Immature natural killer cell (primary cell): ENCODE results near the gene IPO9. TPM values are rescaled to one million over a fixed set of nuclear protein-coding genes. Genes with fewer than 3 reads are reported as not detected.

Experiments used
- DNase-seq, 3 donors: peaks; one replicate each; pipeline ENCODE4 v3.0.0; 2022; ENCODE audit warnings: mixed read lengths in 1 of 3
- H3K27ac Mint-ChIP-seq, 6 donors: one replicate each; pipeline ENCODE4 v1.8.0; 2020; ENCODE audit warnings: mixed read lengths in 6 of 6, mild to moderate bottlenecking in 5 of 6, inconsistent platforms in 4 of 6, moderate library complexity in 3 of 6
- H3K27me3 Mint-ChIP-seq, 3 donors: one replicate each; pipeline ENCODE4 v1.8.0; 2020 to 2021; ENCODE audit warnings: low read depth in 3 of 3, mild to moderate bottlenecking in 3 of 3, mixed read lengths in 3 of 3, moderate library complexity in 3 of 3, inconsistent platforms in 1 of 3
- H3K36me3 Mint-ChIP-seq, 3 donors: one replicate each; pipeline ENCODE4 v1.8.0; 2020; ENCODE audit warnings: mixed read lengths in 3 of 3, inconsistent platforms in 2 of 3, mild to moderate bottlenecking in 2 of 3
- H3K4me1 Mint-ChIP-seq, 2 donors: one replicate each; pipeline ENCODE4 v1.8.0; 2020; ENCODE audit warnings: inconsistent platforms in 2 of 2, mild to moderate bottlenecking in 2 of 2, mixed read lengths in 2 of 2, moderate library complexity in 1 of 2
- H3K4me3 Mint-ChIP-seq, 5 donors: one replicate each; pipeline ENCODE4 v1.8.0; 2020; ENCODE audit warnings: mild to moderate bottlenecking in 5 of 5, mixed read lengths in 5 of 5, inconsistent platforms in 3 of 5, moderate library complexity in 3 of 5
- H3K9me3 Mint-ChIP-seq, 6 donors: one replicate each; pipeline ENCODE4 v1.8.0; 2020; ENCODE audit warnings: mild to moderate bottlenecking in 6 of 6, mixed read lengths in 6 of 6, inconsistent platforms in 4 of 6, moderate library complexity in 3 of 6
- polyA plus RNA-seq, 3 donors: library from polyadenylated mRNA; unstranded; fragments of 300-500 nt; fragmentation: Illumina TruSeq; gene quantifications; one replicate each; pipeline ENCODE4 v1.2.3, GENCODE V29; 2021

IPO9 gene
- polyA plus RNA-seq: 10 to 100 TPM in 2 of 3 donors, 1 to 10 TPM in 1; 4.9 to 31.5 (median 16.3) TPM

GRCh38 chr1:201828820-201829774, at the start of gene IPO9:
Gene IPO9 (plus strand): TSS chr1:201829157. CDS start chr1:201829210, 53 bp downstream.
- H3K4me1 Mint-ChIP-seq: peaks cover 35 to 44% of the 10 kb centered on the region in 2 donors
- DNase-seq: peak; percentile 94
- peaks cover 4 to 6% (median 5%) of the 10 kb centered on the region in 3 donors for H3K27me3 Mint-ChIP-seq
- peak within 1 kb of the TSS; percentile 90 to 98 (median 92) for H3K4me3 Mint-ChIP-seq
- peak within 1 kb of the TSS; percentile 89 to 96 (median 96) for H3K27ac Mint-ChIP-seq
- no peaks in the 10 kb centered on the region for H3K36me3 Mint-ChIP-seq
- no peaks in the 10 kb centered on the region for H3K9me3 Mint-ChIP-seq

DNA sequence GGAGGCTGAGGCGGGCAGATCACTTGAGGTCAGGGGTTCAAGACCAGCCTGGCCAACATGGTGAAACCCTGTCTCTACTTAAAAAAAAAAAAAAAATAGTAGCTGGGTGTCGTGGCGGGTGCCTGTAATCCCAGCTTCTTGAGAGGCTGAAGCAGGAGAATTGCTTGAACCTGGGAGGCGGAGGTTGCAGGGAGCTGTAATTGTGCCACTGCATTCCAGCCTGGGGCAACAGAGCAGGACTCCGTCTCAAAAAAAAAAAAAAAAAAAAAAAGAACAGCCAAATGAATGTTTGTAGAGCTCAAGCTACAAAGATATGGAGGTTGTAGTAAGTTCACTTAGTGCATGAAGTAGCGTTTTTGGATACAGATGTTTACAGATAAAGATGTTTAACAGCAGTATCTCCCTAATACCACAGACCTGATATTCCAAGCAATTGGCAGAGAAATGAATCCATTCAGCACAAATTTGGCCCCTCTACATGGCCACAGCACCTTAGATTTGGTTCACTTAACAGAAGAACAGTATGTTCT, 49.5 kb upstream of the IPO9 start:
- H3K27ac Mint-ChIP-seq: no peak overlapping the region
- H3K27me3 Mint-ChIP-seq: peaks cover 1 to 2% (median 2%) of the 10 kb centered on the region in 3 donors
- H3K4me3 Mint-ChIP-seq: no peak overlapping the region
- DNase-seq: no peak
- H3K9me3 Mint-ChIP-seq: no peaks in the 10 kb centered on the region
- H3K36me3 Mint-ChIP-seq: no peaks in the 10 kb centered on the region
- no peaks in the 10 kb centered on the region for H3K4me1 Mint-ChIP-seq

GRCh38 chr1:201780952-201781351, 48.0 kb upstream of the IPO9 start:
- Mint-ChIP-seq H3K9me3 (no peaks in the 10 kb centered on the region), H3K27ac (no peak overlapping the region)

GRCh38 chr1:201781437-201781836, 47.5 kb upstream of the IPO9 start:
- H3K27me3 Mint-ChIP-seq: peaks cover 0 to 2% (median 1%) of the 10 kb centered on the region in 3 donors
- no peak overlapping the region for H3K27ac Mint-ChIP-seq
- H3K4me3 Mint-ChIP-seq: no peak overlapping the region
- H3K9me3 Mint-ChIP-seq: no peaks in the 10 kb centered on the region
- no peaks in the 10 kb centered on the region for H3K4me1 Mint-ChIP-seq
- no peak for DNase-seq
- no peaks in the 10 kb centered on the region for H3K36me3 Mint-ChIP-seq

More at GRCh38 chr1:201780952-201781351, 48.0 kb upstream of the IPO9 start:
- no peaks in the 10 kb centered on the region for H3K36me3 Mint-ChIP-seq
- H3K4me1 Mint-ChIP-seq: no peaks in the 10 kb centered on the region
- H3K4me3 Mint-ChIP-seq: no peak overlapping the region
- DNase-seq: no peak
- peaks cover 0 to 2% (median 1%) of the 10 kb centered on the region in 3 donors for H3K27me3 Mint-ChIP-seq

GRCh38 chr1:201782353-201782752, 46.6 kb upstream of the IPO9 start:
- H3K27me3 Mint-ChIP-seq: peaks cover 0 to 2% (median 1%) of the 10 kb centered on the region in 3 donors
- no peaks in the 10 kb centered on the region for H3K9me3 Mint-ChIP-seq
- no peak for DNase-seq
- no peak overlapping the region for H3K27ac Mint-ChIP-seq
- no peaks in the 10 kb centered on the region for H3K4me1 Mint-ChIP-seq
- no peak overlapping the region for H3K4me3 Mint-ChIP-seq
- no peaks in the 10 kb centered on the region for H3K36me3 Mint-ChIP-seq

DNA sequence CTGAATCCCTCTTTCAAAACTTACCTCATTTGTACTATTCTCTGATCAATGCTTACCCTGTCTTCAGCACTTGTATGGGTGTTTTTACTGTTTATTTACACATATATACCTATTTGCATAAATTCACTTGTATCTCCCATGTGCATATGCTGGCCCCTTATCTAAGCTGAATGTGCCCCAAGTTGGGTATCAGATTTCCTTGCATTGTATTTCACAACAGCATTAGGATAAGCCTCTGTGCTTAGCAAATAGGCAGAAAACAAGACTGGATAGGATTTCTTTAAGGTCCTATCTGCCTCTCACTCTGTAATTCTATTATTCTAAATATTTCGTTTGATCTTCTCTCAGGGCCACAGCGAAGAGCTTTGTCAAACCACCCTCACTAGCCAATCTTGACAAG, 45.9 kb upstream of the IPO9 start:
- DNase-seq: no peak
- H3K4me1 Mint-ChIP-seq: no peaks in the 10 kb centered on the region
- no peak overlapping the region for H3K4me3 Mint-ChIP-seq
- H3K27me3 Mint-ChIP-seq: peaks cover 0 to 2% (median 1%) of the 10 kb centered on the region in 3 donors
- H3K27ac Mint-ChIP-seq: no peak overlapping the region
- H3K9me3 Mint-ChIP-seq: no peaks in the 10 kb centered on the region
- no peaks in the 10 kb centered on the region for H3K36me3 Mint-ChIP-seq

- no peak for DNase-seq
- Mint-ChIP-seq H3K36me3 (no peaks in the 10 kb centered on the region), H3K4me1 (no peaks in the 10 kb centered on the region), H3K27me3 (peaks cover 0 to 2% (median 1%) of the 10 kb centered on the region in 3 donors), H3K4me3 (no peak overlapping the region), H3K9me3 (no peaks in the 10 kb centered on the region), H3K27ac (no peak overlapping the region)
Measured at GRCh38 chr1:201783572-201783971, 45.4 kb upstream of the IPO9 start.

GRCh38 chr1:201785291-201785690, 43.7 kb upstream of the IPO9 start:
- Mint-ChIP-seq H3K36me3 (no peaks in the 10 kb centered on the region), H3K4me1 (no peaks in the 10 kb centered on the region), H3K27me3 (peaks cover 0 to under 1% (median under 1%) of the 10 kb centered on the region in 3 donors), H3K9me3 (no peaks in the 10 kb centered on the region), H3K27ac (no peak overlapping the region), H3K4me3 (no peak overlapping the region)
- no peak for DNase-seq

- no peaks in the 10 kb centered on the region for H3K27me3 Mint-ChIP-seq
- no peaks in the 10 kb centered on the region for H3K4me1 Mint-ChIP-seq
- no peaks in the 10 kb centered on the region for H3K36me3 Mint-ChIP-seq
- H3K27ac Mint-ChIP-seq: no peak overlapping the region
- no peak overlapping the region for H3K4me3 Mint-ChIP-seq
- no peak for DNase-seq
- no peaks in the 10 kb centered on the region for H3K9me3 Mint-ChIP-seq
Measured at GRCh38 chr1:201786824-201787223, 42.1 kb upstream of the IPO9 start.

- H3K9me3 Mint-ChIP-seq: no peaks in the 10 kb centered on the region
- H3K4me3 Mint-ChIP-seq: no peak overlapping the region
- no peaks in the 10 kb centered on the region for H3K27me3 Mint-ChIP-seq
- no peak for DNase-seq
- no peak overlapping the region for H3K27ac Mint-ChIP-seq
- H3K4me1 Mint-ChIP-seq: no peaks in the 10 kb centered on the region
- H3K36me3 Mint-ChIP-seq: no peaks in the 10 kb centered on the region
Measured at GRCh38 chr1:201788296-201788695, 40.7 kb upstream of the IPO9 start.

DNA sequence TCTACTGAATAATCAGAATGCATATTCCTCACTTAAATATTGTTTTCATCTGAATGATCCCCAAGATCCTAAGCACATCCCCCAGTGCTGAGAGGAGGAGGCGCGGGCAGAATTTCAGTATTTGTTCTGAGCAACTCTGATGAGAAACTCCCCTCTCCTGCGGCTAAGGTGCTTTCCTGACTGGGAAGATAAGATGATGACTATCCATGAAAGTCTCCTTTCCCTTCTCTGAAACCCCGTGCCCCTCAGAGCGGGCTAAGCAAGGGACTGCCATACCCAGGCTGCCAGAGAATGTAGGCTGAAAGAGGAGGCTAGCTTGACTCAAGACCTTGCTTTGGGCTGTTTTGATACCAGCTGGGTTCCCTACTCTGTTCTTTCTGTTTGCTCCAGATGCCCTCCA, 39.7 kb upstream of the IPO9 start:
- no peak overlapping the region for H3K4me3 Mint-ChIP-seq
- H3K27ac Mint-ChIP-seq: no peak overlapping the region
- peaks cover 0 to under 1% (median 0%) of the 10 kb centered on the region in 3 donors for H3K27me3 Mint-ChIP-seq
- H3K9me3 Mint-ChIP-seq: no peaks in the 10 kb centered on the region
- no peaks in the 10 kb centered on the region for H3K36me3 Mint-ChIP-seq
- no peaks in the 10 kb centered on the region for H3K4me1 Mint-ChIP-seq
- no peak for DNase-seq

- DNase-seq: no peak
- H3K9me3 Mint-ChIP-seq: no peaks in the 10 kb centered on the region
- H3K27ac Mint-ChIP-seq: no peak overlapping the region
- H3K27me3 Mint-ChIP-seq: peaks cover 0 to 1% (median 0%) of the 10 kb centered on the region in 3 donors
- no peaks in the 10 kb centered on the region for H3K36me3 Mint-ChIP-seq
- no peaks in the 10 kb centered on the region for H3K4me1 Mint-ChIP-seq
- H3K4me3 Mint-ChIP-seq: no peak overlapping the region
Measured at GRCh38 chr1:201790261-201790660, 38.7 kb upstream of the IPO9 start.

DNA sequence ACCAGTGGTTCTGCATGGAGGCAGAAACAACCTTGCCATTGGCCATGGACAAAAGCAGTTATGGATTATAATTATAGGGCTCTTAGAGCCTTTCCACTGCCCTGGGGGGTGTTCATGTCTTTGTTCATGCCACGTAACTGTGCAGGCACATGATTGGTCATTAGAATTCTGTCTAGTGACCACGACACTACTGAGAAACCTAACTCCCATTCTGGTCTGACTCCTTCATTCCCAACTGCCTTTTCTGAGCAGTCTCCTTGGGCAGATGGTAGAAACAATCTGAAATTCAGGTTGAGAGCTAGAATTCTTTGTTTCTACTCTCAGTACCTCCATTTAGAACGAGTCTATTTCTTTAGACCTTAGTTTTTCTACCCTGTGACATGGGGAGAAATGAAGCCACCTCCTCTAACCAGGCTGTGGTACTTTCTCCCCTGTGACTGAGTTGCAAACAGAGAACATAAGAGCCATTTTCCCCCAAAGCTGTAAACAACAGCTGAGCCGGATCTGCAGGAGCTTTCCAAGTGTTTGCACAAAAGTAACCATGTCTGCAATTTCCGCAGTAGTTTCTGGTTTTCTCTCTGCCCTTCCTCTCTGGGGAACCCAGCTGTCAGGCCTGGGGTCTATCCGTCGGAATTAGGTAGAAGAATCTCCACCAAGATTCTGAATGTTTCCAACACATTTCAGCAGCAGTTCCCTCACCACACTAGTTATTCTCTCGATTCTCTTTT, 37.7 kb upstream of the IPO9 start:
- no peaks in the 10 kb centered on the region for H3K9me3 Mint-ChIP-seq
- H3K27ac Mint-ChIP-seq: no peak overlapping the region
- no peaks in the 10 kb centered on the region for H3K4me1 Mint-ChIP-seq
- peaks cover 0 to 1% (median 1%) of the 10 kb centered on the region in 3 donors for H3K27me3 Mint-ChIP-seq
- no peaks in the 10 kb centered on the region for H3K36me3 Mint-ChIP-seq
- H3K4me3 Mint-ChIP-seq: no peak overlapping the region
- no peak for DNase-seq

- Mint-ChIP-seq H3K36me3 (no peaks in the 10 kb centered on the region), H3K9me3 (no peaks in the 10 kb centered on the region), H3K4me1 (no peaks in the 10 kb centered on the region), H3K27ac (no peak overlapping the region), H3K27me3 (peaks cover 0 to 1% (median 1%) of the 10 kb centered on the region in 3 donors), H3K4me3 (no peak overlapping the region)
- no peak for DNase-seq
Measured at GRCh38 chr1:201791779-201792173, 37.2 kb upstream of the IPO9 start.
